HL-60 (cell line): ENCODE data around the gene TMEM108.

Experiments
- DNase-seq, 2 experiments: peaks; one replicate each; pipeline ENCODE4 v3.0.0-alpha.2; 2010 to 2020; ENCODE audit warnings: low read depth in 1 of 2, low spot score in 1 of 2
- H3K27ac ChIP-seq: fragments of 250-450 bp; sonication (Bioruptor Pico); replicated peaks from 2 replicates; pipeline ENCODE4 v1.5.1; 2020; ENCODE audit warnings: mild to moderate bottlenecking, moderate library complexity
- H3K27me3 ChIP-seq: fragments of 250-450 bp; sonication (Bioruptor Pico); 2 replicates; pipeline ENCODE4 v1.5.1; 2021; ENCODE audit warnings: mild to moderate bottlenecking, moderate library complexity; ENCODE audit not compliant: insufficient read depth, poor library complexity, severe bottlenecking
- H3K4me3 ChIP-seq: replicated peaks from 2 replicates; pipeline ENCODE4 v1.5.1; 2011; ENCODE audit warnings: mild to moderate bottlenecking, control low read depth, low read length; ENCODE audit not compliant: insufficient read depth
- CTCF ChIP-seq: IDR thresholded peaks from one replicate; pipeline ENCODE4 v1.5.1; 2011; ENCODE audit warnings: low read length, control low read depth, inconsistent platforms; ENCODE audit not compliant: insufficient read depth
- GABPA ChIP-seq: IDR thresholded peaks from 2 replicates; pipeline ENCODE4 v1.6.1; 2012; ENCODE audit warnings: low read depth
- POLR2AphosphoS5 ChIP-seq: IDR thresholded peaks from 2 replicates; pipeline ENCODE4 v1.6.1; 2012; ENCODE audit warnings: low read depth
- REST ChIP-seq: IDR thresholded peaks from 2 replicates; pipeline ENCODE4 v1.6.1; 2012; ENCODE audit warnings: low read depth; ENCODE audit not compliant: insufficient replicate concordance
- SPI1 ChIP-seq: IDR thresholded peaks from 2 replicates; pipeline ENCODE4 v1.6.1; 2012; ENCODE audit warnings: low read depth, mild to moderate bottlenecking, borderline replicate concordance

The TMEM108 gene

GRCh38 chr3:133125171-133125570, 87.0 kb downstream of the TMEM108 start:
- TF ChIP-seq GABPA (no peak), SPI1 (no peak), REST (no peak), CTCF (no peak), POLR2AphosphoS5 (no peak)
- no peak overlapping the region for H3K27ac ChIP-seq
- no peak for DNase-seq
- H3K4me3 ChIP-seq = no peak overlapping the region
- no peaks in the 10 kb centered on the region for H3K27me3 ChIP-seq

- TF ChIP-seq REST (no peak), SPI1 (no peak), CTCF (no peak), GABPA (no peak), POLR2AphosphoS5 (no peak)
- no peak overlapping the region for H3K4me3 ChIP-seq
- no peak overlapping the region for H3K27ac ChIP-seq
- DNase-seq = no peak
- no peaks in the 10 kb centered on the region for H3K27me3 ChIP-seq
These were observed 87.6 kb downstream of the TMEM108 start for GRCh38 chr3:133125802-133126201.

- no peak overlapping the region for H3K27ac ChIP-seq
- TF ChIP-seq GABPA (no peak), CTCF (no peak), POLR2AphosphoS5 (no peak), REST (no peak), SPI1 (no peak)
- no peak overlapping the region for H3K4me3 ChIP-seq
- H3K27me3 ChIP-seq = no peaks in the 10 kb centered on the region
- no peak for DNase-seq
These were observed 89.2 kb downstream of the TMEM108 start for GRCh38 chr3:133127381-133127780.
